ENCODE measurements around the gene PRRX1.

The PRRX1 gene

GRCh38 chr1:170776777-170777176 is 112.8 kb downstream of the PRRX1 start:
- no peaks in the 10 kb centered on the region for H3K36me3 ChIP-seq (ENCODE audit: control insufficient read depth, insufficient read depth, low read length)
- H3K4me1 ChIP-seq (ENCODE audit: control insufficient read depth, insufficient read depth, low read length) = no peaks in the 10 kb centered on the region
- H3K27ac ChIP-seq (ENCODE audit: low read depth, low read length) = no peak overlapping the region
- H3K4me3 ChIP-seq (ENCODE audit: low read depth, low read length) = no peak overlapping the region
- H3K9me3 ChIP-seq (ENCODE audit: control insufficient read depth, insufficient read depth, low read length) = no peaks in the 10 kb centered on the region
- H3K9ac ChIP-seq (ENCODE audit: low read depth, low read length) = no peak overlapping the region
- no peaks in the 10 kb centered on the region for H3K27me3 ChIP-seq (ENCODE audit: control insufficient read depth, insufficient read depth, low read length)
